Small intestine (tissue), 7 donors: Measurements from ENCODE around the gene BRMS1. TPM values are rescaled to one million over a fixed set of nuclear protein-coding genes. Genes with fewer than 3 reads are reported as not detected.
A peak's percentile ranks its signal among the peaks of the same experiment; 100 is the strongest.

Experiments
- DNase-seq, 2 donors: peaks; one replicate each; pipeline versions ENCODE4 v3.0.0 to v3.0.0-alpha.2; 2013
- FAIRE-seq: peaks from 2 replicates; lab custom pipeline; 2012; peaks lifted over from hg19 to GRCh38; lab: Jason Lieb, UNC
- H3K27ac ChIP-seq, 3 donors: one replicate each; pipeline ENCODE4 v1.5.1; 2013; ENCODE audit warnings: low read length in 2 of 3, mild to moderate bottlenecking in 2 of 3, control low read depth in 1 of 3, inconsistent platforms in 1 of 3, low read depth in 1 of 3, moderate library complexity in 1 of 3
- H3K27me3 ChIP-seq, 3 donors: one replicate each; pipeline ENCODE4 v1.6.1; 2013; ENCODE audit warnings: low read length in 3 of 3, inconsistent platforms in 1 of 3; ENCODE audit not compliant: control insufficient read depth in 3 of 3, insufficient read depth in 3 of 3
- H3K36me3 ChIP-seq, 3 donors: one replicate each; pipeline ENCODE4 v1.6.1; 2013; ENCODE audit warnings: low read length in 3 of 3, inconsistent platforms in 1 of 3, low read depth in 1 of 3, mild to moderate bottlenecking in 1 of 3, moderate library complexity in 1 of 3; ENCODE audit not compliant: control insufficient read depth in 3 of 3, insufficient read depth in 2 of 3
- H3K4me1 ChIP-seq, 3 donors: one replicate each; pipeline ENCODE4 v1.6.1; 2013; ENCODE audit warnings: low read length in 2 of 3, inconsistent platforms in 1 of 3, low read depth in 1 of 3, mild to moderate bottlenecking in 1 of 3, moderate library complexity in 1 of 3; ENCODE audit not compliant: control insufficient read depth in 3 of 3, insufficient read depth in 2 of 3
- H3K4me3 ChIP-seq, 3 donors: one replicate each; pipeline ENCODE4 v1.5.1; 2013; ENCODE audit warnings: low read length in 3 of 3, control low read depth in 1 of 3, inconsistent platforms in 1 of 3, low read depth in 1 of 3, mild to moderate bottlenecking in 1 of 3, moderate library complexity in 1 of 3
- H3K9me3 ChIP-seq, 2 donors: one replicate each; pipeline ENCODE4 v1.6.1; 2013; ENCODE audit warnings: low read depth in 1 of 2, low read length in 1 of 2; ENCODE audit not compliant: control insufficient read depth in 2 of 2, insufficient read depth in 1 of 2
- WGBS, 3 donors: extraction: QIAGEN DNeasy Blood & Tissue Kit; methylation state at CpG; one replicate each; pipeline ENCODE4 v1.1.7; 2013; 5-methylcytosine and 5-hydroxymethylcytosine counted together
- polyA plus RNA-seq, 4 donors: library from polyadenylated mRNA; stranded (reverse) in 3 of 4; unstranded in 1 of 4; fragments of 200-250 nt in 3 of 4; fragments of 120-200 nt in 1 of 4; gene quantifications; one replicate each; pipeline versions ENCODE4 v1.2.1 to v1.2.3, GENCODE V29; 2013
- donor health status: healthy with polysubstance abuse.
- donor health status: control.
- donor health status: control.
- donor health status: Bipolar disorder and iron deficiency.
- donor health status: healthy.

The BRMS1 gene
- polyA plus RNA-seq, 4 donors, result 33.5 to 77.5 (median 72.7) TPM

GRCh38 chr11:66291706-66292542, 53.0 kb downstream of the BRMS1 start, which contains the start of gene TMEM151A:
Gene TMEM151A (plus strand): TSS chr11:66291894. CDS start chr11:66292014, 120 bp downstream.
- Histone ChIP-seq H3K36me3 (peaks cover 0 to 11% (median 0%) of the 10 kb centered on the region in 3 donors), H3K4me1 (peaks cover 5 to 31% (median 8%) of the 10 kb centered on the region in 3 donors), H3K9me3 (no peaks in the 10 kb centered on the region), H3K4me3 (peak within 1 kb of the TSS in 2 of 3 donors; percentile 21 to 59), H3K27ac (no peak within 1 kb of the TSS), H3K27me3 (peaks cover 0 to 38% (median 5%) of the 10 kb centered on the region in 3 donors)
- WGBS, 3 donors, result 2 to 3% (median 2%) methylated on average over 55 to 95 of the region's 95 CpGs
- FAIRE-seq, result no peak
- DNase-seq, result peak in 1 of 2 donors; percentile 50

- no peak overlapping the region for H3K27ac ChIP-seq
- peaks cover 5 to 36% (median 8%) of the 10 kb centered on the region in 3 donors for H3K4me1 ChIP-seq
- no peaks in the 10 kb centered on the region for H3K9me3 ChIP-seq
- H3K27me3 ChIP-seq, result peaks cover 0 to 31% (median 5%) of the 10 kb centered on the region in 3 donors
- FAIRE-seq (no peak), DNase-seq (no peak)
- H3K36me3 ChIP-seq, result peaks cover 0 to 17% (median 0%) of the 10 kb centered on the region in 3 donors
- peak overlapping the region in 2 of 3 donors; percentile 21 to 59 for H3K4me3 ChIP-seq
- WGBS, 3 donors, result 11 to 17% (median 17%) methylated on average over 13 to 16 of the region's 16 CpGs
Measured at GRCh38 chr11:66291303-66291705, 53.6 kb downstream of the BRMS1 start.

GRCh38 chr11:66290330-66290621, 54.6 kb downstream of the BRMS1 start:
- no peak for FAIRE-seq
- H3K36me3 ChIP-seq, result peaks cover 0 to 27% (median 0%) of the 10 kb centered on the region in 3 donors
- H3K9me3 ChIP-seq, result no peaks in the 10 kb centered on the region
- H3K27ac ChIP-seq, result peak overlapping the region in 1 of 3 donors; percentile 99
- DNase-seq, result no peak
- H3K4me1 ChIP-seq, result peaks cover 5 to 36% (median 8%) of the 10 kb centered on the region in 3 donors
- H3K27me3 ChIP-seq, result peaks cover 0 to 29% (median 5%) of the 10 kb centered on the region in 3 donors
- 69 to 76% (median 71%) methylated on average over 2 of the region's 2 CpGs for WGBS, 3 donors
- H3K4me3 ChIP-seq, result peak overlapping the region in 1 of 3 donors; percentile 62

GRCh38 chr11:66289548-66290329, 55.2 kb downstream of the BRMS1 start:
- peak in 1 of 2 donors; percentile 87 for DNase-seq

GRCh38 chr11:66288671-66289547, 56.0 kb downstream of the BRMS1 start, which contains the start of gene YIF1A:
Gene YIF1A (minus strand): TSS chr11:66289143. CDS start chr11:66288985, 158 bp downstream.
- FAIRE-seq (peak; percentile 67), DNase-seq (peak; percentile 99 to 100)
- H3K4me1 ChIP-seq, result peaks cover 5 to 36% (median 8%) of the 10 kb centered on the region in 3 donors
- H3K36me3 ChIP-seq, result peaks cover 0 to 41% (median 0%) of the 10 kb centered on the region in 3 donors
- 0 to 1% (median 1%) methylated on average over 51 to 87 of the region's 87 CpGs for WGBS, 3 donors
- no peaks in the 10 kb centered on the region for H3K9me3 ChIP-seq
- peaks cover 0 to 28% (median 5%) of the 10 kb centered on the region in 3 donors for H3K27me3 ChIP-seq
- H3K4me3 ChIP-seq, result peak within 1 kb of the TSS; percentile 72 to 82 (median 74)
- peak within 1 kb of the TSS; percentile 97 to 99 (median 97) for H3K27ac ChIP-seq

More at GRCh38 chr11:66289548-66290329, 55.2 kb downstream of the BRMS1 start:
- Histone ChIP-seq H3K36me3 (peaks cover 0 to 33% (median 0%) of the 10 kb centered on the region in 3 donors), H3K4me1 (peaks cover 5 to 36% (median 8%) of the 10 kb centered on the region in 3 donors), H3K9me3 (no peaks in the 10 kb centered on the region), H3K27ac (peak overlapping the region; percentile 96 to 99 (median 97)), H3K4me3 (peak overlapping the region; percentile 40 to 82 (median 62)), H3K27me3 (peaks cover 0 to 29% (median 5%) of the 10 kb centered on the region in 3 donors)
- WGBS, 3 donors, result 7 to 10% (median 9%) methylated on average over 34 to 36 of the region's 36 CpGs
- FAIRE-seq, result no peak

- Histone ChIP-seq H3K27ac (peak overlapping the region; percentile 86 to 97 (median 97)), H3K27me3 (peaks cover 0 to 22% (median 5%) of the 10 kb centered on the region in 3 donors), H3K4me3 (peak overlapping the region; percentile 72 to 82 (median 74)), H3K36me3 (peaks cover 0 to 49% (median 0%) of the 10 kb centered on the region in 3 donors), H3K4me1 (peaks cover 5 to 36% (median 8%) of the 10 kb centered on the region in 3 donors), H3K9me3 (no peaks in the 10 kb centered on the region)
- DNase-seq (no peak), FAIRE-seq (no peak)
- 41 to 47% (median 47%) methylated on average over 18 to 20 of the region's 20 CpGs for WGBS, 3 donors
Measured at GRCh38 chr11:66287889-66288670, 56.8 kb downstream of the BRMS1 start.
